HFFc6 (cell line): Measurements from ENCODE around the gene CNPY1. TPM values are rescaled to one million over a fixed set of nuclear protein-coding genes. Genes with fewer than 3 reads are reported as not detected.

Experiments used
- DNase-seq: peaks from one replicate; pipeline ENCODE4 v3.0.0-alpha.2; 2018
- H3K27ac Mint-ChIP-seq: 2 replicates; pipeline ENCODE4 v1.8.0; 2020; ENCODE audit warnings: mild to moderate bottlenecking, mixed read lengths
- H3K27me3 Mint-ChIP-seq: 2 replicates; pipeline ENCODE4 v1.8.0; 2021; ENCODE audit warnings: mild to moderate bottlenecking, moderate library complexity, mixed read lengths; ENCODE audit not compliant: insufficient read depth
- H3K36me3 Mint-ChIP-seq: 2 replicates; pipeline ENCODE4 v1.8.0; 2021; ENCODE audit warnings: low read depth, mixed read lengths
- H3K4me1 Mint-ChIP-seq: 2 replicates; pipeline ENCODE4 v1.8.0; 2020; ENCODE audit warnings: low read depth, mixed read lengths
- H3K4me3 Mint-ChIP-seq: 2 replicates; pipeline ENCODE4 v1.8.0; 2020; ENCODE audit warnings: mild to moderate bottlenecking, moderate library complexity, mixed read lengths
- H3K9me3 Mint-ChIP-seq: 2 replicates; pipeline ENCODE4 v1.8.0; 2020; ENCODE audit warnings: mild to moderate bottlenecking, mixed read lengths
- CTCF ChIP-seq: fragments of 200-600 bp; sonication (generic); IDR thresholded peaks from 2 replicates; pipeline ENCODE4 v1.5.0; 2021; ENCODE audit warnings: antibody characterized with exemption, mild to moderate bottlenecking
- total RNA-seq, 6 experiments: library from RNA; stranded (reverse); fragmentation: NEBNext Ultra II Directional; extraction: Animal tissue kit (Norgen Biotek cat#: 25700); gene quantifications; 2 replicates in 1 of 6; 3 replicates in 5 of 6; pipeline ENCODE4 v1.2.3, GENCODE V29; 2021

The CNPY1 gene
- total RNA-seq, 6 experiments from 2014 or later: not detected

GRCh38 chr7:155543926-155544325 lies 2.4 kb downstream of the CNPY1 start:
- Mint-ChIP-seq H3K27ac (no peak overlapping the region), H3K36me3 (no peaks in the 10 kb centered on the region), H3K27me3 (peaks cover 35% of the 10 kb centered on the region), H3K9me3 (no peaks in the 10 kb centered on the region), H3K4me3 (no peak overlapping the region), H3K4me1 (0 out of 2 replicates have a peak, but pooled peaks cover 4% of the 10 kb centered on the region)
- no peak for DNase-seq
- TF ChIP-seq CTCF: no peak

- no peak for DNase-seq
- no peak overlapping the region for H3K4me3 Mint-ChIP-seq
- H3K27me3 Mint-ChIP-seq: peaks cover 32% of the 10 kb centered on the region
- H3K36me3 Mint-ChIP-seq: no peaks in the 10 kb centered on the region
- no peak overlapping the region for H3K27ac Mint-ChIP-seq
- TF ChIP-seq CTCF: no peak
- no peaks in the 10 kb centered on the region for H3K9me3 Mint-ChIP-seq
- H3K4me1 Mint-ChIP-seq: 0 out of 2 replicates have a peak, but pooled peaks cover 4% of the 10 kb centered on the region
Observed at GRCh38 chr7:155543011-155543876, 3.1 kb downstream of the CNPY1 start.

GRCh38 chr7:155541986-155542675 lies 4.2 kb downstream of the CNPY1 start:
- Mint-ChIP-seq H3K36me3 (no peaks in the 10 kb centered on the region), H3K27ac (no peak overlapping the region), H3K4me3 (no peak overlapping the region), H3K9me3 (no peaks in the 10 kb centered on the region), H3K4me1 (0 out of 2 replicates have a peak, but pooled peaks cover 4% of the 10 kb centered on the region), H3K27me3 (peaks cover 24% of the 10 kb centered on the region)
- DNase-seq: no peak
- TF ChIP-seq CTCF: no peak

- TF ChIP-seq CTCF: no peak
- Mint-ChIP-seq H3K4me3 (no peak overlapping the region), H3K9me3 (no peaks in the 10 kb centered on the region), H3K36me3 (no peaks in the 10 kb centered on the region), H3K27ac (no peak overlapping the region), H3K4me1 (0 out of 2 replicates have a peak, but pooled peaks cover 4% of the 10 kb centered on the region), H3K27me3 (peaks cover 29% of the 10 kb centered on the region)
- DNase-seq: no peak
Observed at GRCh38 chr7:155540553-155540952, 5.8 kb downstream of the CNPY1 start.

GRCh38 chr7:155538293-155538692 lies 8.1 kb downstream of the CNPY1 start:
- H3K27me3 Mint-ChIP-seq: peaks cover 41% of the 10 kb centered on the region
- peaks cover 12% of the 10 kb centered on the region; the same call in 1 of the 2 replicates for H3K4me1 Mint-ChIP-seq
- H3K36me3 Mint-ChIP-seq: no peaks in the 10 kb centered on the region
- H3K4me3 Mint-ChIP-seq: no peak overlapping the region
- no peaks in the 10 kb centered on the region for H3K9me3 Mint-ChIP-seq
- TF ChIP-seq CTCF: no peak
- no peak overlapping the region for H3K27ac Mint-ChIP-seq
- DNase-seq: no peak
